Measurements from ENCODE around the gene STARD8.

GRCh38 chrX:68726366-68726765, 78.9 kb downstream of the STARD8 start:
- no peak for TF ChIP-seq CTCF (IDR thresholded peaks at IDR 0.05; ENCODE audit: insufficient read depth, low read length)
- no peak for TF ChIP-seq SPI1 (IDR thresholded peaks at IDR 0.05; ENCODE audit: borderline replicate concordance, low read depth)

All from HL-60 (cell line).